HG03354 (cell line): ENCODE results near the gene SLC2A9.

ENCODE experiments used
- ATAC-seq: cut with Tn5 transposase; IDR thresholded peaks from one replicate; pipeline ENCODE4 v1.9.1; 2021; ENCODE audit warnings: mild to moderate bottlenecking; ENCODE audit not compliant: unreplicated experiment, poor library complexity, severe bottlenecking

The SLC2A9 gene

GRCh38 chr4:9938933-9939332, 82.4 kb downstream of the SLC2A9 start:
- no peak for ATAC-seq

- no peak for ATAC-seq
Measured at GRCh38 chr4:9937078-9937477, 84.2 kb downstream of the SLC2A9 start.

- ATAC-seq = no peak
Measured at GRCh38 chr4:9936129-9936644, 85.1 kb downstream of the SLC2A9 start.

GRCh38 chr4:9933956-9934355, 87.3 kb downstream of the SLC2A9 start:
- ATAC-seq = no peak

- no peak for ATAC-seq
Measured at GRCh38 chr4:9933184-9933583, 88.1 kb downstream of the SLC2A9 start.

- ATAC-seq = no peak
Measured at GRCh38 chr4:9932771-9933170, 88.5 kb downstream of the SLC2A9 start.

- ATAC-seq = no peak
Measured at GRCh38 chr4:9931146-9931545, 90.2 kb downstream of the SLC2A9 start.

GRCh38 chr4:9929111-9929510, 92.2 kb downstream of the SLC2A9 start:
- no peak for ATAC-seq

GRCh38 chr4:9927341-9928007, 93.8 kb downstream of the SLC2A9 start:
- no peak for ATAC-seq

GRCh38 chr4:9926586-9926985, 94.7 kb downstream of the SLC2A9 start:
- no peak for ATAC-seq

- ATAC-seq = no peak
Measured at GRCh38 chr4:9925750-9926439, 95.4 kb downstream of the SLC2A9 start.

- no peak for ATAC-seq
Measured at GRCh38 chr4:9924750-9925149, 96.5 kb downstream of the SLC2A9 start.

- no peak for ATAC-seq
Measured at GRCh38 chr4:9923195-9923812, 98.0 kb downstream of the SLC2A9 start.

GRCh38 chr4:9921326-9921725, 100.0 kb downstream of the SLC2A9 start:
- no peak for ATAC-seq

GRCh38 chr4:9920029-9920428, 101.3 kb downstream of the SLC2A9 start:
- no peak for ATAC-seq

- ATAC-seq = no peak
Measured at GRCh38 chr4:9919047-9919446, 102.2 kb downstream of the SLC2A9 start.

GRCh38 chr4:9918484-9918883, 102.8 kb downstream of the SLC2A9 start:
- no peak for ATAC-seq

- ATAC-seq = no peak
Measured at GRCh38 chr4:9916937-9917336, 104.4 kb downstream of the SLC2A9 start.

- ATAC-seq = no peak
Measured at GRCh38 chr4:9916346-9916745, 105.0 kb downstream of the SLC2A9 start.

GRCh38 chr4:9913846-9914245, 107.5 kb downstream of the SLC2A9 start:
- no peak for ATAC-seq

GRCh38 chr4:9906996-9907395, 114.3 kb downstream of the SLC2A9 start:
- ATAC-seq = no peak
